ENCODE measurements around the gene NAV1. TPM values are rescaled to one million over a fixed set of nuclear protein-coding genes. Genes with fewer than 3 reads are reported as not detected.

NAV1 gene
- total and polyA plus RNA-seq, 2 of the 8 experiments (the other 6 are each of a cell fraction or from before 2014, with no cell fraction given) = 9.9 to 42.7 TPM

- FAIRE-seq (no peak), DNase-seq (ENCODE audit: low read depth in 1 of 2, low spot score in 2 of 2) (no peak)
- Histone ChIP-seq H4K20me1 (replicated peaks in 1 of 2; ENCODE audit: control insufficient read depth in 1 of 2, insufficient read depth in 2 of 2, low read length in 2 of 2) (no peaks in the 10 kb centered on the region), H4K91ac (replicated peaks; ENCODE audit: insufficient read length, low read length) (no peak overlapping the region), H3K9ac (replicated peaks in 1 of 4; ENCODE audit: extremely low read depth in 1 of 4, low read depth in 3 of 4, low read length in 3 of 4) (no peak overlapping the region), H3K79me2 (ENCODE audit: control insufficient read depth in 1 of 2, insufficient read depth in 2 of 2, low read length in 2 of 2) (no peaks in the 10 kb centered on the region), H3K23me2 (ENCODE audit: low read depth, low read length) (no peaks in the 10 kb centered on the region), H2AFZ (ENCODE audit: low read length) (no peak overlapping the region), H4K5ac (ENCODE audit: insufficient read length, low read depth, low read length) (no peak overlapping the region), H2BK5ac (ENCODE audit: low read depth, low read length) (no peak overlapping the region), H3K23ac (ENCODE audit: insufficient read length) (no peak overlapping the region), H3K4me3 (ENCODE audit: extremely low read depth in 1 of 4, insufficient read depth in 2 of 4, low read depth in 3 of 4, low read length in 4 of 4) (no peak overlapping the region), H3K27ac (ENCODE audit: low read depth, low read length) (no peak overlapping the region), H2BK20ac (ENCODE audit: low read length) (no peak overlapping the region), H4K8ac (ENCODE audit: extremely low read depth, insufficient read depth, low read length) (no peak overlapping the region), H3K27me3 (replicated peaks in 1 of 4; ENCODE audit: control insufficient read depth in 3 of 4, extremely low read depth in 1 of 4, insufficient read depth in 3 of 4, low read length in 3 of 4) (no peaks in the 10 kb centered on the region), H3K9me3 (ENCODE audit: insufficient read depth in 2 of 2, low read depth in 1 of 2, low read length in 1 of 2) (no peaks in the 10 kb centered on the region), H3K56ac (replicated peaks; ENCODE audit: insufficient read length, low read depth, low read length) (no peak overlapping the region), H2BK12ac (ENCODE audit: low read depth, low read length) (no peak overlapping the region), H3K4me1 (replicated peaks in 1 of 4; ENCODE audit: control insufficient read depth in 3 of 4, insufficient read depth in 4 of 4, low read length in 3 of 4) (peaks cover 3 to 5% (median 5%) of the 10 kb centered on the region in 4 experiments; a peak in 6 of 7 replicates), H2BK120ac (replicated peaks; ENCODE audit: low read depth, low read length) (no peak overlapping the region), H3K36me3 (ENCODE audit: control insufficient read depth in 2 of 4, insufficient read depth in 4 of 4, low read length in 3 of 4) (no peaks in the 10 kb centered on the region), H3K79me1 (ENCODE audit: low read depth, low read length) (no peaks in the 10 kb centered on the region), H3K4ac (replicated peaks; ENCODE audit: insufficient read length, low read depth, low read length) (no peak overlapping the region), H2BK15ac (ENCODE audit: low read length) (no peak overlapping the region), H3K18ac (ENCODE audit: extremely low read depth, low read length) (no peak overlapping the region), H2AK5ac (ENCODE audit: low read depth, low read length) (no peak overlapping the region), H3K14ac (ENCODE audit: insufficient read length) (no peak overlapping the region), H3K4me2 (ENCODE audit: insufficient read depth in 1 of 2, low read depth in 2 of 2, low read length in 2 of 2) (no peak overlapping the region)
- 85% methylated on average over 9 of the region's 9 CpGs; no CpG with 5 or more reads in 1 of the 2 experiments for WGBS, 2 experiments (ENCODE audit: extremely low coverage in 1 of 2, insufficient coverage in 1 of 2, insufficient read length in 1 of 2, insufficient replicate concordance in 2 of 2, low coverage in 1 of 2, low lambda C conversion rate in 2 of 2, missing lambda C conversion rate in 1 of 2)
- POLR2A ChIA-PET (ENCODE audit: partially characterized antibody) = interaction anchor here (1.1 to 6.3 kb wide), 3 partner anchors 11 to 33 kb away, joined by 3 to 52 read pairs (median 30); no protein-coding TSS in a partner anchor
- CTCF ChIA-PET (ENCODE audit: partially characterized antibody) = interaction anchor here (1.1 to 43.8 kb wide), 9 partner anchors 9 to 74 kb away, joined by 3 to 929 read pairs (median 7); partner anchors contain the start of genes CSRP1 and NAV1
- TF ChIP-seq EP300 (IDR thresholded peaks at IDR 0.05; ENCODE audit: borderline replicate concordance in 1 of 2, low read depth in 2 of 2, low read length in 2 of 2) (no peak), RBBP5 (IDR thresholded peaks at IDR 0.05; ENCODE audit: borderline replicate concordance, low read depth, low read length) (no peak), NRF1 (IDR thresholded peaks at IDR 0.05; ENCODE audit: low read depth, low read length) (no peak), TCF12 (IDR thresholded peaks at IDR 0.05; ENCODE audit: low read depth, low read length) (no peak), EZH2 (IDR thresholded peaks at IDR 0.05; ENCODE audit: low read depth, low read length, severe bottlenecking) (no peak), CTBP2 (IDR thresholded peaks at IDR 0.05; ENCODE audit: borderline replicate concordance, insufficient read depth, insufficient read length, low read length) (no peak), CHD1 (IDR thresholded peaks at IDR 0.05; ENCODE audit: low read depth, low read length) (no peak), CEBPB (IDR thresholded peaks at IDR 0.05; ENCODE audit: low read depth, low read length) (no peak), GABPA (IDR thresholded peaks at IDR 0.05; ENCODE audit: borderline replicate concordance, insufficient read depth, low read length) (no peak), PHF8 (conservative IDR thresholded peaks at IDR 0.05; ENCODE audit: low read depth, low read length) (no peak)
- TF ChIP-seq, protein P1, sequence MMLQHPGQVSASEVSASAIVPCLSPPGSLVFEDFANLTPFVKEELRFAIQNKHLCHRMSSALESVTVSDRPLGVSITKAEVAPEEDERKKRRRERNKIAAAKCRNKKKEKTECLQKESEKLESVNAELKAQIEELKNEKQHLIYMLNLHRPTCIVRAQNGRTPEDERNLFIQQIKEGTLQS (IDR thresholded peaks at IDR 0.05; ENCODE audit: insufficient read depth, low read depth, low read length) = no peak
These were observed 23.7 kb upstream of the NAV1 start for GRCh38 chr1:201515062-201515750.

Measured in H1 (cell line).